ACHN (cell line): ENCODE results near the gene NOP14.
"Not testable (repeated sequence)": the region's sequence is repeated elsewhere in the genome, so short reads cannot be mapped to it uniquely, and the experiment has no call there.

Experiments
- DNase-seq: peaks from one replicate; pipeline ENCODE4 v3.0.0-alpha.2; 2015
- in situ Hi-C: cut with HindIII; loops from 2 replicates; pipeline ENCODE4 v1.10.0; 2017; ENCODE audit warnings: low sequenced_read_pairs, low pct_ligation_motif_present, low pct_unique_long_range_greater_than_20kb

The NOP14 gene

DNA sequence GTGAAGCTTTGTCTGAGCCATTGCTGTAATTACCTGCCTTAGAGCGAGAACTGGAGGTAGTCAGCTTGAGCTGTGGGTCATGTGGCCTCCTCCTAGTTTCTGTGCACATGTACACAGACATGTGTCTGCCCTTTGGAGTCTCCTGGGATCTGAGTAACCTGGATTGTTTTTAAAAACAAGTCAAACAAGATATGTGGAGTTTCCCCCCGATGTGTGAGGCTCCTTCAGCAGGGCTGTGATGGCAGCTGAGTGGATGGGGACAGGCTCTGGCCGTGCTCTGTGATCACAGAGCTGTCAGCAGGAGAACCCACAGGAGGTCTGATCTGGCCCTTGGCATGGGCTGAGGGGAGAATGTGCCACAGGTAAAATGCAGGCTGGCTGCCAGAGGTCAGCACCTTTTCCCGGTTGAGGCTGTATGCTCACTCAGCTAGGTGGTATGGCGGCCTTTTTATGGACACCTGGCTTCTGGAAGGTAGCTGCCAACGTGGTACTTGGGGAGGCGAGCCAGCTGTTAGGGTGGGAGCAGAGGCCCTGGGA lies 38.4 kb downstream of the NOP14 start:
- in situ Hi-C loops: no loop called here
- DNase-seq: no peak

DNA sequence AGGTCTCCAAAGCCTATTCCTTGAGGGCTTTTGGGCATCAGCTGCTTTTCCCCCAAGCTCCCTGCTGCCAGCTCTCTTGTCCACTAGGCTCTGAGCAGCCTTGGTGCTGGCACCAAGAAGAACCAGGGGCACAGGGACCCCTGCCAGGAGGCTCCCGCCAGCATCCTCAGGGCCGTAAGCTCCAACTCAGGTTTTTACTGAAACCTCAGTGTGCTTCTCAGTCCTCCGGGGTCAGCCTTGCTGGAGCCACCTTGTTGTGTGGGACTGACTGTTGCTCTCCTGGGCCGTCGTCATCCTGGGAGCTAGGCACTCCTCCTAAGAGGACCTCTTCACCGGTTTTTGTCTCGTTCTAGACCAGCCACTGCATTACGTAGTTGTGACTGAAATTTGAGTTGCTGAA lies 38.9 kb downstream of the NOP14 start:
- DNase-seq: no peak
- in situ Hi-C loops: no loop called here

DNA sequence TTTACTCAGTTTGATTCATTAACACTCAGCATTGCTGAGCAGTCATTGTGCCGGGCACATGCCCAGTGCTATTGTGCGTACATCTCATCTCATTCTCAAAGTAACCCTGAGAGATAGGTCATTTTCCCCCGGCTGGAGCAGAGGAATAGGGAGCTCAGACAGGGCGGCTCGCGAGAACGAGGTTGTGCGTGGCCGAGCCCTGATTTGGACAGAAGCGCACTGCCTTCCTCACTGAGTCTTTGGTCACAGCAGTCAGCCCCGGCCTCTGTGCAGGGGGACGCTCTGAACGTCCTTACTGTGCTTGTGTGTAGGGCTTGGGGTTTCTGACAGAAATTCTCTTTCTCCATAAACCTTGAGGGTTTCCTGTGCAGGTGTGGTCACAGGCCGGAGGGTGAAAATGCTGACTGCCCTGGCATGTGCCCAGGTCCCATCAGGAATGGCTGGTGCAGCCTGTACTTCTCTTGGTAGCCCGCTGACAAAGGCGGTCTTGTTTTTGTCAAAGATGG lies 39.5 kb downstream of the NOP14 start:
- DNase-seq: no peak
- in situ Hi-C loops: no loop called here

DNA sequence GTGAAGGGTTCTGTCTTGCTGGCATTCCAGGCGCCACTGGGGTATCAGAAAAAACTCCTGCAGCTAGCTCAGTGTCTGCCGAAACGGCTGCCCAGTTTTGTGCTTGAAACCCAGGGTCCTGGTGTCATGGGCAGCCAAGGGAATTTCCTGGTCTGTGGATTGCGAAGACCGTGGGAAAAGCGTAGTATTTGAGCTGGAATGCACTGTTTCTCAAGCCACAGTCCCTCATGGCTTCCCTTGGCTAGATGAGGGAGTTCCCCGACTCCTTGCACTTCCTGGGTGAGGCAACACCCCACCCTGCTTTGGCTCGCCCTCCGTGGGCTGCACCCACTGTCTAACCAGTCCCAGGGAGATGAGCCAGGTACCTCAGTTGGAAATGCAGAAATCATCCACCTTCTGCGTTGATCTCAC lies 40.1 kb downstream of the NOP14 start:
- in situ Hi-C loops: no loop called here

DNA sequence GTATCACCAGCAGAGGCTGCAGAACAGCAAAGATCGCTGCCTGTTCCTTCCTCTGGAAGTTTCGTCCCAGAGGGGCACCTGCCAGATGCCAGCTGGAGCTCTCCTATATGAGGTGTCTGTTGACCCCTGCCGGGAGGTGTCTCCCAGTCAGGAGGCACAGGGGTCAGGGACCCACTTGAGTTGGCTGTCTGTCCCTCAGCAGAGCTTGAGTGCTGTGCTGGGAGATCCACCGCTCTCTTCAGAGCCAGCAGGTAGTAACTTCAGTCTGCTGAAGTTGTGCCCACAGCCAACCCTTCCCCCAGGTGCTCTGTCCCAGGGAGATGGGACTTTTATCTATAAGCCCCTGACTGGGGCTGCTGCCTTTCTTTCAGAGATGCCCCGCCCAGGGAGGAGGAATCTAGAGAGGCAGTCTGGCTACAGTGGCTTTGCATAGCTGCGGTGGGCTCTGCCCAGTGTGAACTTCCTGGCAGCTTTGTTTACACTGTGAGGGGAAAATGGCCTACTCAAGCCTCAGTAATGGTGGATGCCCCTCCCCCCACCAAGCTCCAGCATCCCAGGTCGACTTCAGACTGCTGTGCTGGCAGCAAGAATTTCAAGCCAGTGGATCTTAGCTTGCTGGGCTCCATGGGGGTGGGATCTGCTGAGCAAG lies 40.6 kb downstream of the NOP14 start:
- in situ Hi-C loops, DNase-seq: not testable (repeated sequence)

More for the DNA sequence above, 40.1 kb downstream of the NOP14 start:
- DNase-seq: no peak

DNA sequence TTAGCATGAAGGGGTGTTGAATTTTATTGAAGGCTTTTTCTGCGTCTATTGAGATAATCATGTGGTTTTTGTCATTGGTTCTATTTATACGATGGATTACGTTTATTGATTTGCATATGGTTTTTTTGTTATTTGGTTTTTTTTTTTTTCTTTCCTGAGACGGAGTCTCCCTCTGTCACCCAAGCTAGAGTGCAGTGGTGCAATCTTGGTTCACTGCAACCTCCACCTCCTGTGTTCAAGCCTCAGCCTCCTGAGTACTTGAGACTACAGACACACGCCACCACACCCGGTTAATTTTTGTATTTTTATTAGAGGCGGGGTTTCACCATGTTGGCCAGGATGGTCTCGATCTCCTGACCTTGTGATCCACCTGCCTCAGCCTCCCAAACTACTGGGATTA lies 44.5 kb downstream of the NOP14 start:
- DNase-seq, in situ Hi-C loops: not testable (repeated sequence)

DNA sequence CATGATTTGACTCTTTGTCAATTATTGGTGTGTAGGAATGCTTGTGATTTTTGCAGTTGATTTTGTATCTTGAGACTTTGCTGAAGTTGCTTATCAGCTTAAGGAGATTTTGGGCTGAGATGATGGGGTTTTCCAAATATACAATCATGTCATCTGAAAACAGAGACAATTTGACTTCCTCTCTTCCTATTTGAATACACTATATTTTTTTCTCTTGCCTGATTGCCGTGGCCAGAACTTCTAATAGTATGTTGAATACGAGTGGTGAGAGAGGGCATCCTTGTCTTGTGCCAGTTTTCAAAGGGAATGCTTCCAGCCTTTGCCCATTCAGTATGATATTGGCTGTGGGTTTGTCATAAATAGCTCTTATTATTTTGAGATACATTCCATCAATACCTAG lies 44.9 kb downstream of the NOP14 start:
- in situ Hi-C loops, DNase-seq: not testable (repeated sequence)

DNA sequence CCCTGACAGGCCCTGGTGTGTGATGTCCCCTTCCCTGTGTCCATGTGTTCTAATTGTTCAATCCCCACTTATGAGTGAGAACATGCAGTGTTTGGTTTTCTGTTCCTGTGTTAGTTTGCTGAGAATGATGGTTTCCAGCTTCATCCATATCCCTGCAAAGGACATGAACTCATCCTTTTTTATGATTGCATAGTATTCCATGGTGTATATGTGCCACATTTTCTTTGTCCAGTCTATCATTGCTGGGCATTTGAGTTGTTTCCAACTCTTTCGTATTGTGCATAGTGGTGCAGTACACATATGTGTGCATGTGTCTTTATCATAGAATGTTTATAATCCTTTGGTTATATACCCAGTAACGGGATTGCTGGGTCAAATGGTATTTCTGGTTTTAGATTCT lies 46.5 kb downstream of the NOP14 start:
- in situ Hi-C loops: not testable (repeated sequence)

DNA sequence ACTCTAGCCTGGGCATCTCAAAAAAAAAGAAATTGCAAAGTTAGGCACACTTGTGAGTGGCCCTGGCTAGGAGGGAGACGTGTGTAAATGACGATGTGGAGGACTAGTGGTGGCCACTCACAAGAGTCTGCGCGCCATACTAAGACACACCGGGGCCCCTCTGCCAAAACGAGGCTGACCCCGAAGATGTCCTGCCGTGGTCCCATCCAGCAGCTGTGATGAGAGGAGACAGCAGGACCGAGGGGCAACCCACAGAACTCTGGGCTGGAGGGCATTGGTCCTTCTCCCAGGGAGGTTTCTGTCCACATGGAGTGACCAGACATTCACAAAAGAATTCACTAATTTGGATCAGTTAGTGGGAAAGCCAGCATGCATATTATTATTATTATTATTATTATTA lies 47.4 kb downstream of the NOP14 start:
- DNase-seq: no peak
- in situ Hi-C loops: no loop called here

More for the DNA sequence above, 46.5 kb downstream of the NOP14 start:
- not testable (repeated sequence) for DNase-seq

DNA sequence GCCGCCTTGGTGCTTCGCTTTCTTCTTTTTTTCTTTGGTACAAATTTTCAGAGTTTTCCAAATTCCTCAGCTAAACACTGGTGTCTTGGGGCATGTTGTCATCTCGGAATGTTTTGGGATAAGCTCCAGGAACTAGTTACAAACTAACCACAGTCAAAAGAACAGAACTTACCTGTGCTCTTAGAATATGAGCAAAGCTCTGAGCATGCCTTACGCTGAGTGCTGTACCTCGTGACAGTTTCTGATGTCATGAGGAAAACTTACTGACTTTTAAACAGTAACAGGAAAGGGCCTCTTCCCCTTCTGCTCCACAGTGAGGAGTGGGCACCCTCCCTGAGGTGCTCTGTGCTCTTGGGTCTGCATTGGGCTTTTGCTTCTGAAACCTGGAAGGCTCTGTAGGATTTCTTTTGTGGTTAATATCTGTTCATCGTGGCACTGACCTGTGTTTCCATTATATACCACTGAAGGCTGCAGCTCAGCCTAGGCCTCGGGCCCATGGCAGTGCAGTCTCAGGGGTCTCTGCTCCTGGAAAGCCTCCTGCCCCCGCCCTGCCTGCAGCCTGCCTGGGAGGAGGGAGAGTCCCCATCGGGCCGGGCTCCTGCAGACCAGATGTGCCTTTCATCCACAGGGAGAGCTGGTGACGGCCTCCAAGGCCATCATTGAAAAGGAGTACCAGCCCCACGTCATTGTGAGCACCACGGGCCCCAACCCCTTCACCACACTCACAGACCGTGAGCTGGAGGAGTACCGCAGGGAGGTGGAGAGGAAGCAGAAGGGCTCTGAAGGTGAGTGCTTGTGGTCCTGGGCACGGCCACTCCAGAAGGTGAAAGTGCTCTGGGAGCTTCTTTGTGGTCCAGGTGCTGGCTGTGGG lies 48.7 kb downstream of the NOP14 start:
- DNase-seq: no peak
- in situ Hi-C loops: no loop called here

DNA sequence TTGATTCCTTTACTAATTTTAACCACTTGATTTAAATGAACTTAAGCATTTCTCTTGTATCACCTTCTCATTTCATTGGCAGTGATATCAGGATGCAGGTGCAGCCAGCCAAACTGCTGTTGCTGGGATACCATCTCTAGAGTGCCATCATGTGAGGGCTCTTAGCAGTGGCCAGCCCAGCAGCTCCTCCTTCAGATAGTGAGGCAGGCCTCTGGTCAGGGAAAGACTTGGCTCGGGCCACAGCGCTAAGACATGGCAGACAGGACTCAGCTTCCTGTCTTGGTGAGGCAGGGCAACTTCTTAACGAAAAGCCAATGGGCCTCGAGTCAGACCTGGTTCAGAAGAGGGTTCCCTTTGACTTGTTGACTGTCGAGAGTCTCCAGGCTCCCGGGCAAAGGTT lies 50.0 kb downstream of the NOP14 start:
- no peak for DNase-seq
- in situ Hi-C loops: no loop called here

DNA sequence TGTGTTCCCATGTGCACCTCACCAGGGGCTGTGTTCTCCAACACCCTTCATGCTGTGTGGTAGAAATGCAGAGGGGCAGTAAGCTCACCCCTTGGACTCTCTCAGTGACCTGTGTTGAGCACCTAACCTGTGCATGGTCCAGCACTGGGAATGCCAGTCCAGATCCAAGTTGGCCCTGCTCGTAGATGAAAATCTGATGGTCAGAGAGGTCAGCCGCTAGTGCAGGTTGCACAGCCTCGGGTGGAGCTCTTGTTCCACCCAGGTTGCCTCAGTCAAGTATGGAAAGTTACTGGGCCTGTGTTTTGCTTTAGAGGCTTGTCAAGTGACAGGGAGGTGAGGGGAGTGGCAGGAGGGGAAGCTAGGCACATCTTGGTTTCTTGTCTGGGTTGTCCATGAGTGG lies 51.3 kb downstream of the NOP14 start:
- in situ Hi-C loops: no loop called here

DNA sequence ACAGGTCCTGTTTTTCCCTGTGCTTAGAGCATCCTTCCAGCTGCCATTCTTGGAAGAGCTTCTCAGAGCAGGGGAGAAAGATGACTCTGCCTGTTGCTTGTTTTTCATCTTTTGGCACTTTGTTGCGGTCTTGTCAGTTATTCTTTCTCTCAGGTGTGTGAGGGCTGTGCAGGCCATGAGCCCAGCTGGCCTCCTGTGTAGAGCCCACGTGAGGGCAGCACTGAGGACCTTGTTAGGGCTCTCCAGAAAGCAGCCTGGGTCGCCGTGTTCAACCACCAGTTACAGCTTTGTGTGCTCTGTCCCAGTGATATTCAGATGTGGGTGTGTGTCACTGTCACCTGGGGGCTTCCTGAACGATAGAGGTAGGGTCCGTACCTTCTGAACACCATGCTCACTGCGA lies 52.8 kb downstream of the NOP14 start:
- no peak for DNase-seq
- in situ Hi-C loops: no loop called here

More for the DNA sequence above, 51.3 kb downstream of the NOP14 start:
- no peak for DNase-seq

DNA sequence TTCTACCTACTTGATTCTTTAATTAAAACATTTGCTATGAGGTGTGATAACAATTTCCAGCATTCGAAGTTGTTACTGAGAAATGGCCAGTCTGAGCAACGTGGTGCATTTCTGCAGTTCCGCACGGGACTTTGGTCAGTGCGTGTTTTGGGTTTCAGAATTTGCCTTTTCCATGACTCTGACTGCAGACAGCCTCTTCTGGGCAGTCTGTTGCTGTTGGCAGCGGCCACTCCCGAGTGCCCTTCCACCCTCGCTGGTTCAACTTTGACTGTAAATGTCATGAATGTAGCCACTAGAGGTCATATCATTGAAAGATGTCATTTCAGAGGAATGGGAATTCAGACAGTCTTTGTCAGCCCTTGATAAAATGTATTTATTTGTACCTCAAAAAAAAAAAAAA lies 53.6 kb downstream of the NOP14 start:
- in situ Hi-C loops: no loop called here
- DNase-seq: no peak

DNA sequence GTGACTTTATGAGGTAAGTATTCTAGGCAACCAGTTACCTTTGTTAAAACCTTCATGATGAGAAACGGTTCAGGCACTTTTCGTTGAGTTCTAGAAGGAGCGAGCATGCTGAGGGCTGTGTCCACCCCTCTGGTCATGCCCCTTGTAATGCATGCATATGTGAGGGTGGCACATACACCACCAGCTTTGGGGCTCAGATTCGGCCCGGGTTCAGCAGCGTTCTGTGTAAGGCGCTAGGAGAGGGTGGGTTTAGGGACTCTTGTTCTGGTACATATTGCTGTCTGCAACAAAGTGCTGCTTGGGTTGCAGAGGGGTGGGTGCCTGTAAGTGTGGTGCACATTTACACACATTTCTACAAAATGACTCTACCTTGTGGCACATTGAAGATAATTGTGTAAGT lies 54.5 kb downstream of the NOP14 start:
- in situ Hi-C loops: no loop called here
- DNase-seq: no peak

DNA sequence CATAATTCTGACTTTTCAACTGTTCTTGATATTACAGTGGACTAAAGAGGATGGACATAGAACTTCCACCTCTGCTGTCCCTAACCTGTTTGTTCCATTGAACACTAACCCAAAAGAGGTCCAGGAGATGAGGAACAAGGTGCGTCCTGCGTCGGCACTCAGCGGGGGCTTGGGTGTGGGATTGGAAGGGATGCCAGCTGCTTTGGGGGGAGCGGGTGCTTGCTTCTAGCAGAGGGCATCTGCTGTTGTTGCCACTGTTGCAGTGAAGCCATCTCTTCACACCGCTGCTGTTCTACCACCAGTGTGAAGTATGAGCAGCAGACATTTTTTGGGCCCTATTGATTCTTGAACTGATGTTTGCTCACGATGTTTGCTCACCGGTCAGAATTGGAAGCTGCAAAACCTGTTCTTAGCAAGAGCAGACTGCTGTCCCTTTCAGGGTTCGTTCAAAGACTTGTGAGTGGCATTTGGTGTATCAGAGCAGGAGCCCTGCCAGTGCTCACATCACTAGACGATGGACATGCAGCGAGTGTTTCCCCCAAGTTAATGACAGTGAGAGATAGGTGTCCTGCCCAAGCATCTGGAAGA lies 55.4 kb downstream of the NOP14 start:
- no peak for DNase-seq
- in situ Hi-C loops: no loop called here

DNA sequence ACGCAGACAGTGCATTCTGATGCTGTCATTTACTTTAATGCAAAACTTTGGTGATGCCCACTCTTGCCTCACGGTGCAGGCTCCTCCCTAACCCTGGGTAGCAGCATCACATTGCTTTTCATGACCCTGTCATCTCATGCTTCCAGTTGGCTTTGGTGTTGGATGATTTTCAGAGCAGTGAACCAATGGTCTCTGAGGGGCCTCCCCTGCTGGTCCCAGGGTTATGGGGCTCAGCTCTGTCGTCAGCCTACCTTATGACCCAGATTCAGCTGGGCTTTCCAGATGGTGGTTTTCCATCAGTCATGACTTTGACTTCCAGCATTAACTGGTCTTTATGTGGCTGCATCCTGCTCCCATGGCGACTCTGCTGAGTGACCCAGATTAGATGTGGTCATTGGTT lies 56.0 kb downstream of the NOP14 start:
- in situ Hi-C loops: no loop called here
- no peak for DNase-seq

DNA sequence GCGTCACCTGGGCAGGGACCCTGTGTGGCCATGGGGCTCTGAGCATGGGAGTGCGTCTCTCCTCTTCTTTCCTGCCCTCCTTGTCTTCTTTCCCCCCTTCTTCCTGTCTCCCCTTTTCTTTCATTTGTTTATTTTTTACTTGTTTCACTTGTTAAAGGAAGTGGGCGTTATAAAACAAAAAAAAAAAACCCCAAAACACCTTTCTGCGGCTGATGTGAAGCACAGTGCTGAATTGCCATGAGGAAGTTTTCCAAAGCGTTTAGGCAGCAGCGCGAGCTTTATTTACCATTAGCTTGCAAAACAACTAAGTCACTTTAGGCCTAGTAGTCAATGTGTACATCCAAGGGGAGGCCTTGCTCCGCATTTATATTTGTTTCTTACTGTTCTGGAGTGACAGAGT lies 57.0 kb downstream of the NOP14 start:
- in situ Hi-C loops: no loop called here
- no peak for DNase-seq

DNA sequence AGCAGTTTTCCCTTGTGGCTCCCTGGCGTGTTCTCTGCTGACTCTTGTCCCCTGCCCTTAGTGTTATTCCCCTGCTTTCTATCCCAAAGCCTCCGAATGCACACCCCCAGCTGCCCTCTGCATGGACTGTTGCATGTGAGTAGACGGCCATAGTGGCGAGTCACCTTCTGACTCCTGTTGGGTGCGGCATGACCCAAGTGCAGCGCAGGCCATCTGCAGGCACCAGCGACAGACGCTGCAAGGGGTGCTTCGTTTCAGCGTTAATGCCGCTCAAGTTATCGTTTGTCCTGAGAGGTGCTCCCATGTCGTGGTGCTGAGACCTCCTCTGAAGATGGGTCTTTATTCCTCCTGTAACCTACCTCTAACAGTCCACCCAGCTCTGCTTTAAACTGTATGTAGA lies 57.7 kb downstream of the NOP14 start:
- DNase-seq: no peak
- in situ Hi-C loops: no loop called here
